Vagina (tissue), 2 donors: ENCODE measurements around the gene CYP27C1.

Experiments
- POLR2A ChIP-seq, 2 donors: fragments of 450-650 bp; IDR thresholded peaks; one replicate each; pipeline ENCODE4 v1.6.1; 2017; ENCODE audit warnings: antibody characterized with exemption in 2 of 2, mild to moderate bottlenecking in 2 of 2, moderate library complexity in 2 of 2
- POLR2AphosphoS5 ChIP-seq, 2 donors: sonication (generic); formaldehyde crosslinking; IDR thresholded peaks; one replicate each; pipeline ENCODE4 v1.9.0; 2017; ENCODE audit warnings: antibody characterized with exemption in 2 of 2, mild to moderate bottlenecking in 2 of 2, low read depth in 1 of 2; ENCODE audit not compliant: insufficient read depth in 1 of 2
- TF ChIP-seq, protein P1 (sequence below), 3 experiments: fragments of 450-650 bp in 2 of 3; fragments of 200-600 bp in 1 of 3; sonication (generic) in 1 of 3; IDR thresholded peaks; one replicate each; pipeline ENCODE4 v1.5.1; 2017 to 2019; ENCODE audit warnings: antibody characterized with exemption in 3 of 3, mild to moderate bottlenecking in 2 of 3, moderate library complexity in 2 of 3

DNA sequence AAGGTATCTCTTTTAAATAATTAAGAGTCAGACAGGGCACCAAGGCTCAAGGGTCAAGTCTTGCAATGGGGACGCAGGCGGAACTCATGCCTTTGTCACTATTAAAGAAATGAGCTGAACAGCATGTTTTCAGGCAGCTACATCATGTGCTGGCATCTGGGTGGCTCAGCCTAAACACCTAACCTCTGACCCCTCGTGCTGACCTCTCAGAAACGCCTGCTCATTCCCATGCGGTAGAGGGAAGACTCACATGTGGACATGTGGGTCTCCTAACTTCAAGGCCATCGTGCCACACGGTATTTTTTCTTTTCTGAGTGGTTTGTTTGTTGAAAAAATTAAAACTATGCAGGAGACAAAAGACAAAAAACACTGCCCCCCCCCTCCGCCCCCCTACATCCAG, 31.3 kb downstream of the CYP27C1 start:
- TF ChIP-seq, protein P1, sequence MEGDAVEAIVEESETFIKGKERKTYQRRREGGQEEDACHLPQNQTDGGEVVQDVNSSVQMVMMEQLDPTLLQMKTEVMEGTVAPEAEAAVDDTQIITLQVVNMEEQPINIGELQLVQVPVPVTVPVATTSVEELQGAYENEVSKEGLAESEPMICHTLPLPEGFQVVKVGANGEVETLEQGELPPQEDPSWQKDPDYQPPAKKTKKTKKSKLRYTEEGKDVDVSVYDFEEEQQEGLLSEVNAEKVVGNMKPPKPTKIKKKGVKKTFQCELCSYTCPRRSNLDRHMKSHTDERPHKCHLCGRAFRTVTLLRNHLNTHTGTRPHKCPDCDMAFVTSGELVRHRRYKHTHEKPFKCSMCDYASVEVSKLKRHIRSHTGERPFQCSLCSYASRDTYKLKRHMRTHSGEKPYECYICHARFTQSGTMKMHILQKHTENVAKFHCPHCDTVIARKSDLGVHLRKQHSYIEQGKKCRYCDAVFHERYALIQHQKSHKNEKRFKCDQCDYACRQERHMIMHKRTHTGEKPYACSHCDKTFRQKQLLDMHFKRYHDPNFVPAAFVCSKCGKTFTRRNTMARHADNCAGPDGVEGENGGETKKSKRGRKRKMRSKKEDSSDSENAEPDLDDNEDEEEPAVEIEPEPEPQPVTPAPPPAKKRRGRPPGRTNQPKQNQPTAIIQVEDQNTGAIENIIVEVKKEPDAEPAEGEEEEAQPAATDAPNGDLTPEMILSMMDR (IDR thresholded peaks at IDR 0.05) = no peak
- TF ChIP-seq POLR2AphosphoS5 (IDR thresholded peaks at IDR 0.05; ENCODE audit: insufficient read depth in 1 of 2, low read depth in 1 of 2) (no peak), POLR2A (IDR thresholded peaks at IDR 0.05) (no peak)
